Osteocyte (in vitro differentiated cells): ENCODE measurements around the gene AIP. TPM values are rescaled to one million over a fixed set of nuclear protein-coding genes. Genes with fewer than 3 reads are reported as not detected.

Experiments used
- DNase-seq: peaks from one replicate; pipeline ENCODE4 v3.0.0; 2021; ENCODE audit warnings: mixed read lengths; ENCODE audit not compliant: unreplicated experiment; ENCODE audit errors: extremely low spot score
- H3K27ac Mint-ChIP-seq: one replicate; pipeline ENCODE4 v1.8.0; 2021; ENCODE audit warnings: mild to moderate bottlenecking, mixed read lengths; ENCODE audit not compliant: unreplicated experiment
- H3K27me3 Mint-ChIP-seq: one replicate; pipeline ENCODE4 v1.8.0; 2021; ENCODE audit warnings: mixed read lengths; ENCODE audit not compliant: unreplicated experiment
- H3K36me3 Mint-ChIP-seq: one replicate; pipeline ENCODE4 v1.8.0; 2021; ENCODE audit warnings: mixed read lengths; ENCODE audit not compliant: unreplicated experiment
- H3K4me1 Mint-ChIP-seq: one replicate; pipeline ENCODE4 v1.8.0; 2021; ENCODE audit warnings: mixed read lengths; ENCODE audit not compliant: unreplicated experiment
- H3K4me3 Mint-ChIP-seq: one replicate; pipeline ENCODE4 v1.8.0; 2021; ENCODE audit warnings: mild to moderate bottlenecking, moderate library complexity, mixed read lengths; ENCODE audit not compliant: unreplicated experiment
- H3K9me3 Mint-ChIP-seq: one replicate; pipeline ENCODE4 v1.8.0; 2021; ENCODE audit warnings: mixed read lengths; ENCODE audit not compliant: unreplicated experiment
- CTCF ChIP-seq: fragments of 200-600 bp; sonication (generic); IDR thresholded peaks from 2 replicates; pipeline ENCODE4 v1.5.0; 2021; ENCODE audit warnings: antibody characterized with exemption, mild to moderate bottlenecking, moderate library complexity
- total RNA-seq: library from RNA; stranded (reverse); gene quantifications from 2 replicates; pipeline ENCODE4 v1.2.1, GENCODE V29; 2021

The AIP gene
- total RNA-seq, 1 donor from 2014 or later = 76.5 TPM

GRCh38 chr11:67525275-67525976, 42.6 kb downstream of the AIP start:
- DNase-seq = no peak
- no peak for TF ChIP-seq CTCF
- Mint-ChIP-seq H3K27me3 (peaks cover 13% of the 10 kb centered on the region), H3K36me3 (no peaks in the 10 kb centered on the region), H3K4me3 (no peak overlapping the region), H3K27ac (no peak overlapping the region), H3K9me3 (no peaks in the 10 kb centered on the region), H3K4me1 (no peaks in the 10 kb centered on the region)

- Mint-ChIP-seq H3K36me3 (no peaks in the 10 kb centered on the region), H3K27ac (no peak overlapping the region), H3K4me1 (no peaks in the 10 kb centered on the region), H3K27me3 (peaks cover 17% of the 10 kb centered on the region), H3K9me3 (peaks cover 5% of the 10 kb centered on the region), H3K4me3 (no peak overlapping the region)
- TF ChIP-seq CTCF = no peak
- no peak for DNase-seq
Measured at GRCh38 chr11:67528376-67528775, 45.5 kb downstream of the AIP start.

GRCh38 chr11:67530282-67530592, 47.4 kb downstream of the AIP start:
- Mint-ChIP-seq H3K9me3 (peaks cover 10% of the 10 kb centered on the region), H3K36me3 (no peaks in the 10 kb centered on the region), H3K4me1 (no peaks in the 10 kb centered on the region), H3K27me3 (peaks cover 14% of the 10 kb centered on the region), H3K4me3 (no peak overlapping the region), H3K27ac (no peak overlapping the region)
- DNase-seq = no peak
- no peak for TF ChIP-seq CTCF

- no peak for DNase-seq
- no peaks in the 10 kb centered on the region for H3K36me3 Mint-ChIP-seq
- no peak for TF ChIP-seq CTCF
- no peak overlapping the region for H3K4me3 Mint-ChIP-seq
- peaks cover 10% of the 10 kb centered on the region for H3K9me3 Mint-ChIP-seq
- peaks cover 8% of the 10 kb centered on the region for H3K27me3 Mint-ChIP-seq
- H3K27ac Mint-ChIP-seq = no peak overlapping the region
- H3K4me1 Mint-ChIP-seq = no peaks in the 10 kb centered on the region
Measured at GRCh38 chr11:67532889-67533288, 50.1 kb downstream of the AIP start.

DNA sequence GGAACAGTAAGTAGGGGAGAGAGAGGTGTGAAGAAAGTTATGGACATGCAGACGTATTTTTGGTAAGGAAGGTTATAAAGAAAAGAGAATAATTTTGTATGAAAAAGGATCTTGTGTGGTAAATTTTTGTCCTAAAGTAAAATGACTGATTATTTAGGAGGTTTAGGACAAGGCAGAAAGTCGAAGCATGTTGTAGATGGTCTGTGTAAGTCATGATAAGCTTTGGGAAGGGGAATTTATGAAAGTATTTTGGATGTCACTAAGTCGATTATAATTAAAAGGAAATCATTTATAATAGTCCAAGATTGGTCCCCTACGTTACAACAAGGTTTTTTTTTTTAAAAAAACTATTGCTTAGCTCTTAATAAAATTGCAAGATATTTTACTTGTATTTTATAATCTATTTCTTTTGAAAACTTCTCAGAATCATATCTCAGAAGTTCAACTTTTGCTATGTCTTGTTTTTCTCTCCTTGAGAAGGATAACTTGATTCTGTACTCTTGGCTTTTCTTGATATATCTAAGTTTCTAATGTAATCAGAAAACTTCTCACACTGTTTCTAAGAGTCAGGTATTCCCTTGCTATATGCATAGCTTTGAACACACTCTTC, 51.3 kb downstream of the AIP start:
- Mint-ChIP-seq H3K4me1 (no peaks in the 10 kb centered on the region), H3K4me3 (no peak overlapping the region), H3K27me3 (peaks cover 7% of the 10 kb centered on the region), H3K9me3 (peaks cover 10% of the 10 kb centered on the region), H3K36me3 (no peaks in the 10 kb centered on the region), H3K27ac (no peak overlapping the region)
- TF ChIP-seq CTCF = no peak
- DNase-seq = no peak
